ENCODE data around the gene FLRT2. TPM values are rescaled to one million over a fixed set of nuclear protein-coding genes. Genes with fewer than 3 reads are reported as not detected.

FLRT2 gene
- total and polyA plus RNA-seq, 3 donors from 2014 or later: 20.1 to 134 (median 34.4) TPM

DNA sequence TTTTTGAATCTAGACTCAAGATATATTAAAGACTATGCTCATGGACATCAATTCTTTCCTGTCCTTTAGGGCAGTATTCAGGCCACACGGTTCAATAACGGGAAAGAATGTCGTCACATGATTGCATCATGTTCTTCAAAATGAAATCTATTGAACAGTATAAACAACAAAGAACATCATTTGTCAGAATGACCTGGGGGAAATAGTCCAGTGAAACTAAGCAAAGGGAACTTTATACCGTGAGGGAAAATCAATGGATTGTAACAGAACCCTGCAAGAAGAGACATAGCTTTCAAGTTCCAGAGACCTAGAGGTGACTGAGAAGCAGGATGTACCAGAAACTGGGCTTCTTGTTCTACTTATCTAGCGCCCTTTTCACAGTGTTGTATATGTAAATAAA, 32.7 kb downstream of the FLRT2 start:
- intact Hi-C loops (cut with DNase I; ENCODE audit: low total_unique reads): no loop called here
- no peak overlapping the region for H3K4me3 ChIP-seq
- H3K9me3 ChIP-seq: no peaks in the 10 kb centered on the region
- no peak for DNase-seq
- H3K27me3 ChIP-seq: no peaks in the 10 kb centered on the region
- peaks cover 3% of the 10 kb centered on the region for H3K4me1 ChIP-seq
- no peak overlapping the region for H3K27ac ChIP-seq
- no peaks in the 10 kb centered on the region for H3K36me3 ChIP-seq (ENCODE audit: low read depth, missing control alignments)
- no peak for TF ChIP-seq POLR2A (IDR thresholded peaks at IDR 0.05)
- TF ChIP-seq, protein P1, sequence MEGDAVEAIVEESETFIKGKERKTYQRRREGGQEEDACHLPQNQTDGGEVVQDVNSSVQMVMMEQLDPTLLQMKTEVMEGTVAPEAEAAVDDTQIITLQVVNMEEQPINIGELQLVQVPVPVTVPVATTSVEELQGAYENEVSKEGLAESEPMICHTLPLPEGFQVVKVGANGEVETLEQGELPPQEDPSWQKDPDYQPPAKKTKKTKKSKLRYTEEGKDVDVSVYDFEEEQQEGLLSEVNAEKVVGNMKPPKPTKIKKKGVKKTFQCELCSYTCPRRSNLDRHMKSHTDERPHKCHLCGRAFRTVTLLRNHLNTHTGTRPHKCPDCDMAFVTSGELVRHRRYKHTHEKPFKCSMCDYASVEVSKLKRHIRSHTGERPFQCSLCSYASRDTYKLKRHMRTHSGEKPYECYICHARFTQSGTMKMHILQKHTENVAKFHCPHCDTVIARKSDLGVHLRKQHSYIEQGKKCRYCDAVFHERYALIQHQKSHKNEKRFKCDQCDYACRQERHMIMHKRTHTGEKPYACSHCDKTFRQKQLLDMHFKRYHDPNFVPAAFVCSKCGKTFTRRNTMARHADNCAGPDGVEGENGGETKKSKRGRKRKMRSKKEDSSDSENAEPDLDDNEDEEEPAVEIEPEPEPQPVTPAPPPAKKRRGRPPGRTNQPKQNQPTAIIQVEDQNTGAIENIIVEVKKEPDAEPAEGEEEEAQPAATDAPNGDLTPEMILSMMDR (IDR thresholded peaks at IDR 0.05): no peak
- WGBS, 2 donors: 86 to 91% methylated on average over 5 of the region's 5 CpGs

DNA sequence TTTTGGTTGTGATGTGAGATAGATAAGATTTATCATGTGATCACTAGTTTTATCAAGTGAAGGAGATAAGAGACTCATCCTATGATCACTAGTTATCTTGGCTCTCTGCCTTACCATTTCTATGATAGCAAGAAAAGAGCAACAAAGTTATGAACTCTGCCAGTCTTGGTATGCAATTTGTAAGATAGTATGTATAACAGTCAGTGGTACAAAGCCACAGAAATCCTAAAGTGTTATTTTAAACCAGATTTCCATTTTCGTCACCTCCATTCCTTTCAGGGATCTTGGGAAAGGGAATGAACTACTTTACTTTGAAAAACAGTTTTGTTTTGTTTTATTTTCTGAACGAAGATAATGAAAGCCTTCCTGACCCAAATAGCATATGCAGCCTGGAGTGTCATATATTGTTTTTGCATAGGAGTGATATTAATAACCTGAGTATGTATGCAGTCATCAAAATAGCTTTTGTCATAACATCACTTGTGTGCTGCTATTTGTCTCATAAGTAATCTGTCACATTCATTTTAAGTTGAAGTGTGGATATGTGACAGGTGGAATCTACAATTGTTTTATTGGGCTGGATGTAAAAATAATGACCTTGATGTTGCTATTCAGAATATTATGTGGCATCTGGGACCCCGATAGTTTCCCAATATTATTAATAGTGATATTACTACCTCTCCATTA, 35.0 kb downstream of the FLRT2 start:
- no peak for TF ChIP-seq POLR2A (IDR thresholded peaks at IDR 0.05)
- TF ChIP-seq, protein P1 (IDR thresholded peaks at IDR 0.05): no peak
- Histone ChIP-seq H3K27me3 (no peaks in the 10 kb centered on the region), H3K9me3 (no peaks in the 10 kb centered on the region), H3K27ac (no peak overlapping the region), H3K4me3 (no peak overlapping the region), H3K4me1 (peaks cover 3% of the 10 kb centered on the region), H3K36me3 (ENCODE audit: low read depth, missing control alignments) (no peaks in the 10 kb centered on the region)
- DNase-seq: no peak
- WGBS, 2 donors: 72 to 73% methylated on average over 3 of the region's 3 CpGs
- intact Hi-C loops (cut with DNase I; ENCODE audit: low total_unique reads): no loop called here

DNA sequence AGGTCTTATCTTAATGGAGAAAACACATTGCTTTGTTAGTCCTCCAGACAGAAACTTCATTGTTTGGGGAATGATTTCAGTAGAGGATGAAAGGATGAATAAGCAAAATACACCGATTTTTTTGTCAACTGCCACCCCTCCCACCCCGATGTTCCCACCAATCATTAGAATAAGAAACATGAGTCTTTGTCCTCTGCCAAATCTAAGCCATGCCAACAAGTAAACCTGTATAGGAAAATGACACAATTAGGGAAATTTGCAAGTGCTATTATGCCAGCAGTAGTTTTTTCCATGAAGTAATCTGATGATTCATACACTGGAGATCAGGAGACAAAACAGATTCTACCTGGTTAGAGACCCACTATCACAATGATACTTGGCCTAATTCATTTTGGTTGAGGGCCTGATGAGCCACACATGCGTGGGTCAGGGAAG, 35.9 kb downstream of the FLRT2 start:
- no peaks in the 10 kb centered on the region for H3K36me3 ChIP-seq (ENCODE audit: low read depth, missing control alignments)
- DNase-seq: no peak
- H3K27ac ChIP-seq: no peak overlapping the region
- peaks cover 3% of the 10 kb centered on the region for H3K4me1 ChIP-seq
- intact Hi-C loops (cut with DNase I; ENCODE audit: low total_unique reads): no loop called here
- no peak overlapping the region for H3K4me3 ChIP-seq
- WGBS, 2 donors: 50 to 73% methylated on average over 3 of the region's 3 CpGs
- no peak for TF ChIP-seq POLR2A (IDR thresholded peaks at IDR 0.05)
- TF ChIP-seq, protein P1 (IDR thresholded peaks at IDR 0.05): no peak
- no peaks in the 10 kb centered on the region for H3K9me3 ChIP-seq
- no peaks in the 10 kb centered on the region for H3K27me3 ChIP-seq

DNA sequence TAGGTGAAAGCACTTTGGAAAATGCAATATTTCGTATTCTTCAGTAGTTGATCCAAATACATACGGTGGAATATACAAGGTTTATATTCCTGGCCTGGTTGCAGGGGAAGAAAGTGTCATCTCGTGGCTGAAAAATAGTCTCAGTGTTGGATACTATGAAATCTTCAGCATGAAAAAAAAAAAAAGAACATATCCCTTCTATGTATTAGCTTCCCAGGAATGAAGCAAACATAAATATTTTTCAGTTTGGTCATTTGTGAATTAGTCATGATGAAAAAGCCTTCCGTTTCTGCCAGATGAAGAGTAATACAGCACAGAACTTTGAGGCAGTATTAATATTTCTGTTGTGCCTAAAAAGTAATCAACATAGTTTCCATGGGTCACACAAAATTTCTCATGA, 36.7 kb downstream of the FLRT2 start:
- 49 to 73% methylated on average over 3 to 4 of the region's 4 CpGs for WGBS, 2 donors
- Histone ChIP-seq H3K36me3 (ENCODE audit: low read depth, missing control alignments) (no peaks in the 10 kb centered on the region), H3K4me3 (no peak overlapping the region), H3K27me3 (no peaks in the 10 kb centered on the region), H3K9me3 (no peaks in the 10 kb centered on the region), H3K27ac (no peak overlapping the region), H3K4me1 (peaks cover 3% of the 10 kb centered on the region)
- DNase-seq: no peak
- no peak for TF ChIP-seq POLR2A (IDR thresholded peaks at IDR 0.05)
- TF ChIP-seq, protein P1 (IDR thresholded peaks at IDR 0.05): no peak
- intact Hi-C loops (cut with DNase I; ENCODE audit: low total_unique reads): no loop called here

DNA sequence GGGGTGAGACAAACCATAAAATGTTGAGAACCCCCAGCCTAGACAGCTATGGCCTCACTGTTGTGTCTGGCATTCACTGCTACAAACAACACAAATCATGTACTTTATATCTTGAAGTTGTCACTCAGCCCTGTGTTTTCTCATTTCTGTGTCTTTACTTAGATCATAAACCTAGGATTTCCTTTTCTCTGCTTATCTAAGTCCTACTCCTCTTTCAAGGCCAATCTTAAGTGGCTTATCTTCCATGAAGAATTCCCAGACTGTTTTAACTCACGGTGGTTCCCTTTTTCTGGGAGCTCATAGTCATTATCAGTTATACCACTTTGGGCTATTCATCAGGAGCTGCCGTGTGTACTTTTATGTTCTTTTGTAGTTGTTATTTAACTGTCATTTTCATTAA, 42.1 kb downstream of the FLRT2 start:
- Histone ChIP-seq H3K27me3 (no peaks in the 10 kb centered on the region), H3K36me3 (ENCODE audit: low read depth, missing control alignments) (no peaks in the 10 kb centered on the region), H3K9me3 (no peaks in the 10 kb centered on the region), H3K4me3 (no peak overlapping the region), H3K27ac (no peak overlapping the region), H3K4me1 (peaks cover 10% of the 10 kb centered on the region)
- TF ChIP-seq, protein P1 (IDR thresholded peaks at IDR 0.05): no peak
- intact Hi-C loops (cut with DNase I; ENCODE audit: low total_unique reads): no loop called here
- WGBS, 2 donors: 34 to 44% methylated on average over 2 of the region's 2 CpGs
- no peak for DNase-seq
